Measurements from ENCODE around the gene PRKCSH.
"Not testable (repeated sequence)": the region's sequence is repeated elsewhere in the genome, so short reads cannot be mapped to it uniquely, and the experiment has no call there.

PRKCSH gene

DNA sequence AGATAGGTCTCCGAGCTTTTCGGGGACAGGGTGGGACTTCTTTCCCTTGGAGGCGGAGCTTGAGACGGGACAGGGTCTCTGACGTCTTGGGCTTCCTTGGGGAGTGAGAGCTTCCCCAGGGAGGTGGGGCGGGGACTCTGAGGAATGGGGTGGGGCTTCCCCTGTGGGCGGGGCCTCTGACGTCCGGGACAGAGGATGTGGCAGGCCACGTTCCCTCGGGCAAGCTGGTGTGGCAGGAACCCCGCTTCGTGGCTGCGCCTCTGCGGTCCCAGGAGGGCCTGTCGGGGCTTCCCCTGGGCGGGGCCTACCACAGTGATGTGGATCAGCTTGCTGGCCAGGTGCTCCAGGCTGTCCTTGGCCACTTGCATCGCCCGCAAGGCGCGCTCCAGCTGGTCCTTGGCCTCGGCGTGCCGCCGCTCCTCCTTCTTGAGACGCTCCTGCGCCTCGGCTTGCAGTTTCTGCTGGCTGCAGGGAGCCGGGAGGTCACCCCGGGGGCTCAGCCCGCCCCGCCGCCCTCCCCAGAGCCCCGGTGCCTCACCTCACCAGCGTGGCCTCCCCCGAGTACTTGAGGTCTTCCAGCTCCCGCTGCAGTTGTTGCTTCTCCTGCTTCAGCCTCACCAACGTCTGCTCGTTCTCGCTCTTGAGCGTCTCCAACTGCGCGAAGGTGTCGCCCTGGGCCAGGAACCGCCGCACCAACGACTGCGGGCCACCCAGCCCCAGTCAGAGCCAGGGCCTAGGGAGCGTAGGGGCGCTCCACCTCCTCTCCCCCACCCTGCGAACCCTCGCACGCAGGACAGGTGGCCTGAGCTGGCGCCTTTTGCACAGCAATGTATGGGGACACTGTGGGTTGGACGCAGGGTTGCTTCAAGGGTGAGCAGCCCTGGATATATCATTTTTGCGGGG lies 13.0 kb upstream of the PRKCSH start:
- DNase-seq (ENCODE audit: low read depth): peak; percentile 37
- TF ChIP-seq, protein P1, sequence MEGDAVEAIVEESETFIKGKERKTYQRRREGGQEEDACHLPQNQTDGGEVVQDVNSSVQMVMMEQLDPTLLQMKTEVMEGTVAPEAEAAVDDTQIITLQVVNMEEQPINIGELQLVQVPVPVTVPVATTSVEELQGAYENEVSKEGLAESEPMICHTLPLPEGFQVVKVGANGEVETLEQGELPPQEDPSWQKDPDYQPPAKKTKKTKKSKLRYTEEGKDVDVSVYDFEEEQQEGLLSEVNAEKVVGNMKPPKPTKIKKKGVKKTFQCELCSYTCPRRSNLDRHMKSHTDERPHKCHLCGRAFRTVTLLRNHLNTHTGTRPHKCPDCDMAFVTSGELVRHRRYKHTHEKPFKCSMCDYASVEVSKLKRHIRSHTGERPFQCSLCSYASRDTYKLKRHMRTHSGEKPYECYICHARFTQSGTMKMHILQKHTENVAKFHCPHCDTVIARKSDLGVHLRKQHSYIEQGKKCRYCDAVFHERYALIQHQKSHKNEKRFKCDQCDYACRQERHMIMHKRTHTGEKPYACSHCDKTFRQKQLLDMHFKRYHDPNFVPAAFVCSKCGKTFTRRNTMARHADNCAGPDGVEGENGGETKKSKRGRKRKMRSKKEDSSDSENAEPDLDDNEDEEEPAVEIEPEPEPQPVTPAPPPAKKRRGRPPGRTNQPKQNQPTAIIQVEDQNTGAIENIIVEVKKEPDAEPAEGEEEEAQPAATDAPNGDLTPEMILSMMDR (conservative IDR thresholded peaks at IDR 0.05; ENCODE audit: low read length): no peak
- peak overlapping the region; percentile 26; the same call in 1 of the 2 replicates for H3K4me3 ChIP-seq (ENCODE audit: low read length)

DNA sequence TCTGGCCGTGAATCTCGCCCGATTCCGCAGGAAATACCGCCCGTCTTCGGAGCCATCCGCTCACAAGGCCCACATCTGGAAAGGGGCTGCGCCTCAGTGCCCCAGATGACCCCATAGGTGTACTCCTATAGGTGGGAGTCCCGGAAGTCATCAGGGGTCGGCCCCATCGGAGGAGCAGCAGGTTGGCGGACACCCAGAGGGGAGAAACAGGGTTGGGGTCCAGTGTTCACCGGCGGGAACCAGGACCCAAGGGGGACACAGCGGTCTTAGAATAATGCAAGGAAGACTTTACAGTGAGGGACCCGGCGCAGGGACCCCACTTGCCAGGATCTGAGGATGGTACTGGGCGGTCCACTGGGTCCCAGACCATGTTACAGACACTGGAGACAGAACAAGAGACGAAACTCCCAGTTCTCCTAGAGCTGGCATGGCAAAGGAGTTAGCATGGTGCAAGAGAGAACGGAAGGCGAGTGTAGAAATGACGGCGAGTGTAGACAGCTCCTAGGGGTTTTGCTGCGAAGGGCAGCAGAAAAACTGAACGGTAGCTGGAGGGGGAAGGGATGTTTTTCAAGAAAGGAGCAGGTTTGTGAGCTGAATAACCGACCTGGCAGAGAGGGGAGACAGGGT lies 12.2 kb upstream of the PRKCSH start:
- TF ChIP-seq, protein P1 (conservative IDR thresholded peaks at IDR 0.05; ENCODE audit: low read length): no peak
- DNase-seq (ENCODE audit: low read depth): no peak
- no peak overlapping the region for H3K4me3 ChIP-seq (ENCODE audit: low read length)

DNA sequence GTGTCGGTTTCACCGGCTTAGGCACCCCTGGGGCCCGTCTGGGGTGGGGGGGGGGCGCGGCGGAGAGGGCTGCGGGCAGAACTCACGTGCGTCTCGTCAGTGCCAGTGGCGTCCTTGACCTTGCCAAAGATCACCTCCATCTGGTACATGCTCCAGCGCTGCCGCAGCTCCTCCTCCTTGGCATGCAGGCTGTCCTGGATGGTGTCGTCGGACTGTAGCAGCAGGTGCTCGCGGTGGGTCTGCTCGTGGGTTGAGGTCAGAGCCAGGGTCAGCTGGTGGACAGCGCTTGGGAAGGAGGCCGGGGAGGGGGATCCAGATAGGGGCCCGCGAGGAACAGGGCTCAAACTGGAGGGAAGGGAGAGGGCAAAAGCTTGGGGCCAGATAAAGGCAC lies 11.6 kb upstream of the PRKCSH start:
- no peak for DNase-seq (ENCODE audit: low read depth)
- H3K4me3 ChIP-seq (ENCODE audit: low read length): no peak overlapping the region
- TF ChIP-seq, protein P1 (conservative IDR thresholded peaks at IDR 0.05; ENCODE audit: low read length): no peak

DNA sequence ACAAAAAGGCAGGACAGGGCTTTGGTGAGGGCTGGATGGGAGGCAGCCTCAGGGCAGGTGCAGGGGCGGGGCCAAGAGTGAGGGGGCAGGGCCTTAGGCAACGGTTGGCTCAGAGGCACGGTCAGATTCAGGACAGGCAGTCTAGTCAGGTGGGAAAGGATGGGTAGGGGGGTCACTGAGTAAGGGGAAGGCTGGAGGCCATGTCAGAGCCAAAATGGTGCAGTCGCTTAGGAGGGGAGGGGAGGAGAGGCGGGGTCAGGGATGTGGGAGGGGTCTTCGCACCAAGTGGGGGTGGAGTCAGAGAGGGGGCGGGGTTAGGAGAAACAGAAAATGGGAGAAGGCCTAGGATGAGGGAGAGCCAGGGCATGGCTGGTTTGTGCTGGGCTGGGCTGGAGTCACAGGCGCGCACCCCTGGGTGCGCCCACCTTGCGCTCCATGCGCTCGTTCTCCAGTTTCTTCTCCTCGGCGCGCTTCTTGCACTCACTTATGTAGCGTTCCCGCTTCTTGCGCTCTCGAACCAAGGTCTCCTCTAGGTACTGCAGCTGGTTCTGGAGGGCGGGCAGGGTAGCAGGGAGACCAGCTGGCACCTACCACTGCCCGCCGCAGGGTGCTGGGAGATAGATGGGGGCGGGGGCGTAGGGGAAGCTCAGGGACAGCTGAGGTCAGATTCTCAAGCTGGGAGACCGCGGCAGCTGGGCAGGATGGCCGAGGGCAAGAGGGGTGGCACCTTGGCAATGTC lies 9.5 kb upstream of the PRKCSH start:
- no peak for DNase-seq (ENCODE audit: low read depth)
- H3K4me3 ChIP-seq (ENCODE audit: low read length): no peak overlapping the region
- TF ChIP-seq, protein P1 (conservative IDR thresholded peaks at IDR 0.05; ENCODE audit: low read length): no peak

DNA sequence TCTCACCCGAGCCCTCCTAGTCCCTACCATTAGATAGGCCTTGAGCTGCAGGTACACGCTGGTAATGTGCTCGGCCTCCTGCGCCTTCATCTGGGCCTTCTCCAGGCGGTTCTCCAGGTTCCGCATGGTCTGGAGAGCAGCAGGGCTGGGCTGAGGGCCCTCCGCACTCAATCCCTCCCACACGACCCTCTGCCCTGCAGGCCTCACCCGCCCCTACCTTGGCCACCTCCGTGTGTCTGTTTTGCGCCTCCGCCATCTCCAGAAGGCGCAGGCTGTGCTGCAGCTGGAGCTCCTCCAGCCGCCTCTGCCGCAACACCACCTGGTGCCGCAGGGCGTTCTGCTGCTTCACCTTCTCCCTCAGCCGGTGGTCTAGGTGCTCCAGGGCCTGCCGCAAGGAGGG lies 8.8 kb upstream of the PRKCSH start:
- DNase-seq (ENCODE audit: low read depth): no peak
- TF ChIP-seq, protein P1 (conservative IDR thresholded peaks at IDR 0.05; ENCODE audit: low read length): no peak
- H3K4me3 ChIP-seq (ENCODE audit: low read length): no peak overlapping the region

DNA sequence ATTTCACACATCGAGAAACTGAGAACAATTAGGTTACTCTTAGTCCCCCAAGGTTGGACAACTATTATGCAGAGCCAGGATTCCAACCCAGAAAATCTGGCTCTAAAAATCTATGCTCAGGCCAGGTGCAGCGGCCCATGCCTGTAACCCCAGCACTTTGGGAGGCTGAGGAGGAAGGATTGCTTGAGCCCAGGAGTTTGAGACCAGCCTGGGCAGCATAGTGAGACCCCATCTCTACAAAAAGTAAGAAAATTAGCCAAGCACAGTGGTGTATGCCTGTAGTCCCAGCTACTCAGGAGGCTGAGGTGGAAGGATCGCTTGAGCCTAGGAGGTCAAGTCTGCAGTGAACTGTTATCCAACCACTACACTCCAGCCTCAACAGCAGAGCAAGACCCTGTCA lies 1.9 kb upstream of the PRKCSH start:
- H3K4me3 ChIP-seq (ENCODE audit: low read length); DNase-seq (ENCODE audit: low read depth): not testable (repeated sequence)

DNA sequence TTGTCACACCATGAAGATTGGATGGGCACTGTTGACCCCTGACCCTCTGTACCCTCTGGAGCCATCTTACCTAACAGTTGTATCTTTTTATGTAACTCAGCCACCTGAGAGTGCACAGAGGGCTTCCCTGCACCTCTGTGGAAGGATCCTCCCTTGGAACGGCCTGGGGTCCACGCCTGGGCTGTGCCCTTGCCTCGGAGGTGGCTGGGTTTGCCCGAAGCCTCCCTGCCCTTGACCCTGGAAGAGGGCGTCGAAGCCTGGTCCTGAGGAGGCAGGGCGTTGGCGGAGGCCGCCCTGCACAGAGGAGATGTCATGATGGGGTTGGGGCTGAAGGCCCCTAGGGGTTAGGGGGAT lies 755 bp upstream of the PRKCSH start:
- peak overlapping the region; percentile 61 for H3K4me3 ChIP-seq (ENCODE audit: low read length)
- TF ChIP-seq, protein P1 (conservative IDR thresholded peaks at IDR 0.05; ENCODE audit: low read length): no peak
- DNase-seq (ENCODE audit: low read depth): no peak
